ENCODE results near the gene CDHR2. TPM values are rescaled to one million over a fixed set of nuclear protein-coding genes. Genes with fewer than 3 reads are reported as not detected.

Gene CDHR2
- total and polyA plus RNA-seq, 2 of the 13 experiments (the other 11 are each of a cell fraction or from before 2014, with no cell fraction given), result 17.9 to 20.9 TPM

DNA sequence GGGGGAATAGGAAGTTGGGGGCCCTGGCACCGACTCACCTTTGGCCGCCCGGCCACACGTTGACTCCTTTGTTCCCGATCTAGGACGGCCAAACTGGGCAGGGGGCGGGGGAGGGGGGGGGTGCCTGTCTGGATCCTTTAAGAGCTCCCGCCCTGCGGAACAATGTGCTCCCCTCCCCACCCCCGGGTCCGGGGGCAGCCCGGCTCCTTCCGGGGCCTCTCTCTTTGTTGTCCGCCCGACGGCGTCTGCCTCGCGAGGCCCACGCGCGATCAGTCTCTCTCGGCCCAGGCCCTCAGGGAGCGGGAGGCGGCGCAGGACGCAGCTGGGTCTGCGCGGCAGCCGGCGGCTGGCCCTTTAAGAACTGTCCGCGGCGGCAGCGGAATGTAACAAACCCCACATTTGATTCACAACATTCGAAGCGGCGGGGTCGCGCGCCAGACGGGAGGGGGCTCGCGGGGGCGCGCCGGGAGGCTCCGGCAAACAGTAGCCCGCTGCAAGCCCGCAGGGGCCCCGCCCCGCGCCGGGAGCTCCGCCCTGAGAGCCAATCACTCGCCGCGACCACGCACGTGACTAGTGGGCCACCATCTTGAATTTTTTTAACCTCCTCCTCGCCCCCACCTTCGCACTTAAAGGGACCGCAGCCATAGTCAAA, 12.1 kb upstream of the CDHR2 start, which contains the start of gene RNF44 (continued):
- TF ChIP-seq, protein P1, sequence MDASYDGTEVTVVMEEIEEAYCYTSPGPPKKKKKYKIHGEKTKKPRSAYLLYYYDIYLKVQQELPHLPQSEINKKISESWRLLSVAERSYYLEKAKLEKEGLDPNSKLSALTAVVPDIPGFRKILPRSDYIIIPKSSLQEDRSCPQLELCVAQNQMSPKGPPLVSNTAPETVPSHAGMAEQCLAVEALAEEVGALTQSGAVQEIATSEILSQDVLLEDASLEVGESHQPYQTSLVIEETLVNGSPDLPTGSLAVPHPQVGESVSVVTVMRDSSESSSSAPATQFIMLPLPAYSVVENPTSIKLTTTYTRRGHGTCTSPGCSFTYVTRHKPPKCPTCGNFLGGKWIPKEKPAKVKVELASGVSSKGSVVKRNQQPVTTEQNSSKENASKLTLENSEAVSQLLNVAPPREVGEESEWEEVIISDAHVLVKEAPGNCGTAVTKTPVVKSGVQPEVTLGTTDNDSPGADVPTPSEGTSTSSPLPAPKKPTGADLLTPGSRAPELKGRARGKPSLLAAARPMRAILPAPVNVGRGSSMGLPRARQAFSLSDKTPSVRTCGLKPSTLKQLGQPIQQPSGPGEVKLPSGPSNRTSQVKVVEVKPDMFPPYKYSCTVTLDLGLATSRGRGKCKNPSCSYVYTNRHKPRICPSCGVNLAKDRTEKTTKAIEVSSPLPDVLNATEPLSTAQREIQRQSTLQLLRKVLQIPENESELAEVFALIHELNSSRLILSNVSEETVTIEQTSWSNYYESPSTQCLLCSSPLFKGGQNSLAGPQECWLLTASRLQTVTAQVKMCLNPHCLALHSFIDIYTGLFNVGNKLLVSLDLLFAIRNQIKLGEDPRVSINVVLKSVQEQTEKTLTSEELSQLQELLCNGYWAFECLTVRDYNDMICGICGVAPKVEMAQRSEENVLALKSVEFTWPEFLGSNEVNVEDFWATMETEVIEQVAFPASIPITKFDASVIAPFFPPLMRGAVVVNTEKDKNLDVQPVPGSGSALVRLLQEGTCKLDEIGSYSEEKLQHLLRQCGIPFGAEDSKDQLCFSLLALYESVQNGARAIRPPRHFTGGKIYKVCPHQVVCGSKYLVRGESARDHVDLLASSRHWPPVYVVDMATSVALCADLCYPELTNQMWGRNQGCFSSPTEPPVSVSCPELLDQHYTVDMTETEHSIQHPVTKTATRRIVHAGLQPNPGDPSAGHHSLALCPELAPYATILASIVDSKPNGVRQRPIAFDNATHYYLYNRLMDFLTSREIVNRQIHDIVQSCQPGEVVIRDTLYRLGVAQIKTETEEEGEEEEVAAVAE (CRISPR knock-in tag; IDR thresholded peaks at IDR 0.05; ENCODE audit: borderline replicate concordance), result no peak
- TF ChIP-seq, protein P2, sequence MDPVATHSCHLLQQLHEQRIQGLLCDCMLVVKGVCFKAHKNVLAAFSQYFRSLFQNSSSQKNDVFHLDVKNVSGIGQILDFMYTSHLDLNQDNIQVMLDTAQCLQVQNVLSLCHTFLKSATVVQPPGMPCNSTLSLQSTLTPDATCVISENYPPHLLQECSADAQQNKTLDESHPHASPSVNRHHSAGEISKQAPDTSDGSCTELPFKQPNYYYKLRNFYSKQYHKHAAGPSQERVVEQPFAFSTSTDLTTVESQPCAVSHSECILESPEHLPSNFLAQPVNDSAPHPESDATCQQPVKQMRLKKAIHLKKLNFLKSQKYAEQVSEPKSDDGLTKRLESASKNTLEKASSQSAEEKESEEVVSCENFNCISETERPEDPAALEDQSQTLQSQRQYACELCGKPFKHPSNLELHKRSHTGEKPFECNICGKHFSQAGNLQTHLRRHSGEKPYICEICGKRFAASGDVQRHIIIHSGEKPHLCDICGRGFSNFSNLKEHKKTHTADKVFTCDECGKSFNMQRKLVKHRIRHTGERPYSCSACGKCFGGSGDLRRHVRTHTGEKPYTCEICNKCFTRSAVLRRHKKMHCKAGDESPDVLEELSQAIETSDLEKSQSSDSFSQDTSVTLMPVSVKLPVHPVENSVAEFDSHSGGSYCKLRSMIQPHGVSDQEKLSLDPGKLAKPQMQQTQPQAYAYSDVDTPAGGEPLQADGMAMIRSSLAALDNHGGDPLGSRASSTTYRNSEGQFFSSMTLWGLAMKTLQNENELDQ (CRISPR knock-in tag; IDR thresholded peaks at IDR 0.05; ENCODE audit: borderline replicate concordance), result no peak
- TF ChIP-seq PTBP1 (IDR thresholded peaks at IDR 0.05; ENCODE audit: low read depth, low read length, poor library complexity, severe bottlenecking) (peak; percentile 24), HNRNPL (IDR thresholded peaks at IDR 0.05; ENCODE audit: low read depth, low read length) (no peak), MAFK (conservative IDR thresholded peaks at IDR 0.05 in 1 of 2, IDR thresholded peaks at IDR 0.05 in 1 of 2; ENCODE audit: low read length in 2 of 2) (no peak), PCBP1 (IDR thresholded peaks at IDR 0.05; ENCODE audit: borderline replicate concordance, low read depth, low read length) (0 out of 2 replicates have a peak, but pooled peaks have one; percentile 10), NFKB2 (CRISPR knock-in tag; IDR thresholded peaks at IDR 0.05; ENCODE audit: borderline replicate concordance) (no peak; the same call in 1 of the 2 replicates)
- TF ChIP-seq, protein P3, sequence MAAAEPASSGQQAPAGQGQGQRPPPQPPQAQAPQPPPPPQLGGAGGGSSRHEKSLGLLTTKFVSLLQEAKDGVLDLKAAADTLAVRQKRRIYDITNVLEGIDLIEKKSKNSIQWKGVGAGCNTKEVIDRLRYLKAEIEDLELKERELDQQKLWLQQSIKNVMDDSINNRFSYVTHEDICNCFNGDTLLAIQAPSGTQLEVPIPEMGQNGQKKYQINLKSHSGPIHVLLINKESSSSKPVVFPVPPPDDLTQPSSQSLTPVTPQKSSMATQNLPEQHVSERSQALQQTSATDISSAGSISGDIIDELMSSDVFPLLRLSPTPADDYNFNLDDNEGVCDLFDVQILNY (CRISPR knock-in tag; conservative IDR thresholded peaks at IDR 0.05), result peak; percentile 32; the same call in 1 of the 2 replicates
- TF ChIP-seq, protein P4, sequence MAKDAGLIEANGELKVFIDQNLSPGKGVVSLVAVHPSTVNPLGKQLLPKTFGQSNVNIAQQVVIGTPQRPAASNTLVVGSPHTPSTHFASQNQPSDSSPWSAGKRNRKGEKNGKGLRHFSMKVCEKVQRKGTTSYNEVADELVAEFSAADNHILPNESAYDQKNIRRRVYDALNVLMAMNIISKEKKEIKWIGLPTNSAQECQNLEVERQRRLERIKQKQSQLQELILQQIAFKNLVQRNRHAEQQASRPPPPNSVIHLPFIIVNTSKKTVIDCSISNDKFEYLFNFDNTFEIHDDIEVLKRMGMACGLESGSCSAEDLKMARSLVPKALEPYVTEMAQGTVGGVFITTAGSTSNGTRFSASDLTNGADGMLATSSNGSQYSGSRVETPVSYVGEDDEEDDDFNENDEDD (CRISPR knock-in tag; IDR thresholded peaks at IDR 0.05; ENCODE audit: borderline replicate concordance), result peak; percentile 54; the same call in 1 of the 2 replicates
- TF ChIP-seq, protein P5, sequence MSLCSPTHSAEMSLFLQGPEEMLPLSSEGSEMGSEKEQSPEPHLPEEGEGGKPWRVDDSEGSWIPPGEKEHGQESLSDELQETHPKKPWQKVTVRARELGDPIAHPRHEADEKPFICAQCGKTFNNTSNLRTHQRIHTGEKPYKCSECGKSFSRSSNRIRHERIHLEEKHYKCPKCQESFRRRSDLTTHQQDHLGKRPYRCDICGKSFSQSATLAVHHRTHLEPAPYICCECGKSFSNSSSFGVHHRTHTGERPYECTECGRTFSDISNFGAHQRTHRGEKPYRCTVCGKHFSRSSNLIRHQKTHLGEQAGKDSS (CRISPR knock-in tag; IDR thresholded peaks at IDR 0.05; ENCODE audit: borderline replicate concordance, low read depth), result no peak

Data from HepG2 (cell line).